Kidney (tissue), 14 donors: ENCODE results near the gene MTR. TPM values are rescaled to one million over a fixed set of nuclear protein-coding genes. Genes with fewer than 3 reads are reported as not detected.

Experiments used
- DNase-seq, 5 donors: peaks; one replicate each; pipeline ENCODE4 v3.0.0-alpha.2; 2013 to 2020
- FAIRE-seq: peaks from 2 replicates; lab custom pipeline; 2012; peaks lifted over from hg19 to GRCh38; lab: Jason Lieb, UNC
- H3K27ac ChIP-seq, 2 donors: one replicate each; pipeline ENCODE4 v1.7.0; 2013; ENCODE audit warnings: low read depth in 2 of 2, low read length in 2 of 2, inconsistent platforms in 1 of 2
- H3K27me3 ChIP-seq: one replicate; pipeline ENCODE4 v1.7.1; 2013; ENCODE audit warnings: low read length, inconsistent platforms; ENCODE audit not compliant: control insufficient read depth, insufficient read depth
- H3K36me3 ChIP-seq, 3 donors: one replicate each; pipeline versions ENCODE4 v1.7.0 to v1.7.1; 2013; ENCODE audit warnings: low read length in 3 of 3, control low read depth in 1 of 3, inconsistent platforms in 1 of 3; ENCODE audit not compliant: insufficient read depth in 3 of 3, control insufficient read depth in 2 of 3
- H3K4me1 ChIP-seq, 3 donors: one replicate each; pipeline versions ENCODE4 v1.7.0 to v1.7.1; 2013; ENCODE audit warnings: low read length in 3 of 3, inconsistent platforms in 1 of 3, low read depth in 1 of 3; ENCODE audit not compliant: control insufficient read depth in 2 of 3, insufficient read depth in 2 of 3
- H3K4me3 ChIP-seq, 3 donors: one replicate each; pipeline versions ENCODE4 v1.7.0 to v1.8.1; 2013; ENCODE audit warnings: low read length in 3 of 3, control low read depth in 1 of 3, inconsistent platforms in 1 of 3
- H3K9ac ChIP-seq, 3 donors: one replicate each; pipeline versions ENCODE4 v1.7.0 to v1.7.1; 2013; ENCODE audit warnings: low read length in 3 of 3, control low read depth in 1 of 3, inconsistent platforms in 1 of 3
- H3K9me3 ChIP-seq, 3 donors: one replicate each; pipeline versions ENCODE4 v1.7.0 to v1.7.1; 2013; ENCODE audit warnings: low read length in 3 of 3, control low read depth in 1 of 3, inconsistent platforms in 1 of 3; ENCODE audit not compliant: control insufficient read depth in 2 of 3, insufficient read depth in 1 of 3
- CTCF ChIP-seq: IDR thresholded peaks from 3 replicates; pipeline ENCODE4 v1.5.1; 2012; ENCODE audit warnings: mild to moderate bottlenecking, moderate library complexity, borderline replicate concordance; ENCODE audit not compliant: insufficient read depth; ENCODE audit errors: extremely low read depth
- intact Hi-C: fragments of 100-400 bp; cut with DNase I; formaldehyde crosslinking; loops from one replicate; pipeline ENCODE4 v1.11.1; 2022
- polyA plus RNA-seq: library from polyadenylated mRNA; stranded (reverse); fragments of 350-450 nt; fragmentation: Illumina TruSeq; extraction: RNeasy Lipid Tissue Mini Kit (QIAGEN cat#74804); gene quantifications from one replicate; pipeline ENCODE4 v1.2.3, GENCODE V29; 2014; ENCODE audit warnings: low read depth, low replicate concordance; ENCODE audit not compliant: insufficient read depth
- total RNA-seq: library from RNA; stranded (reverse); fragmentation: NEBNext Ultra II Directional; extraction: Animal tissue kit (Norgen Biotek cat#: 25700); gene quantifications from one replicate; pipeline ENCODE4 v1.2.1, GENCODE V29; 2021
- donor health status: control.
- donor health status: control.
- donor health status: control.
- donor health status: control.
- donor health status: control.
- donor health status: DM: yes; HTN: yes; CAD: no.
- donor health status: Normal renal cell carcinoma (clear cell type).

MTR gene
- total and polyA plus RNA-seq, 2 donors from 2014 or later, result 7.6 to 61.0 TPM

GRCh38 chr1:236869911-236870310 is 74.8 kb downstream of the MTR start:
- no peak overlapping the region for H3K27ac ChIP-seq
- no peak overlapping the region for H3K4me3 ChIP-seq
- TF ChIP-seq CTCF, result no peak
- no peak overlapping the region for H3K9ac ChIP-seq
- FAIRE-seq, result no peak
- H3K9me3 ChIP-seq, result no peaks in the 10 kb centered on the region
- H3K27me3 ChIP-seq, result no peaks in the 10 kb centered on the region
- intact Hi-C loops, result no loop called here
- peaks cover 2 to 32% (median 8%) of the 10 kb centered on the region in 3 donors for H3K36me3 ChIP-seq
- peaks cover 0 to 4% (median 0%) of the 10 kb centered on the region in 3 donors for H3K4me1 ChIP-seq
- no peak for DNase-seq

DNA sequence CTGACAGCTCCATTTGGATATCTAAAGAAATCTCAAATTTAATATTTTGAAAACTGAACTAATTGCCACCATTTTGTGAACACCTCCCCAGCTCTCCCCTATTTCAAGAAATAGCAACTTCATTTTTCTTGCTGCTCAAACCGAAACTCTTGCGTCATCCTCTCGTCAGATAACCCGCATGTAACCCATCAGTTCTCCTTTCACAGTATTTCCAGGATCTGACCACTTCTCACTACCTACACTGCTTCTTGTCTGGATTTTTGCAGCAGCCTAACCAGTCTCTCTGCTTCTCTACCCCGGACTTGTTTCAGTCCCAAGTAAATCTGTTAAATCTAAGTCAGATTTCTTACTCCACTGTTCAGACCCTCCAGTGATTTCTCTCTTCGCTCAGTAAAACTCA is 75.6 kb downstream of the MTR start:
- no peak overlapping the region for H3K9ac ChIP-seq
- DNase-seq (no peak), FAIRE-seq (no peak)
- H3K27ac ChIP-seq, result no peak overlapping the region
- no peak for TF ChIP-seq CTCF
- H3K4me3 ChIP-seq, result no peak overlapping the region
- intact Hi-C loops, result no loop called here
- peaks cover 2 to 38% (median 9%) of the 10 kb centered on the region in 3 donors for H3K36me3 ChIP-seq
- H3K27me3 ChIP-seq, result no peaks in the 10 kb centered on the region
- H3K4me1 ChIP-seq, result no peaks in the 10 kb centered on the region
- H3K9me3 ChIP-seq, result no peaks in the 10 kb centered on the region

DNA sequence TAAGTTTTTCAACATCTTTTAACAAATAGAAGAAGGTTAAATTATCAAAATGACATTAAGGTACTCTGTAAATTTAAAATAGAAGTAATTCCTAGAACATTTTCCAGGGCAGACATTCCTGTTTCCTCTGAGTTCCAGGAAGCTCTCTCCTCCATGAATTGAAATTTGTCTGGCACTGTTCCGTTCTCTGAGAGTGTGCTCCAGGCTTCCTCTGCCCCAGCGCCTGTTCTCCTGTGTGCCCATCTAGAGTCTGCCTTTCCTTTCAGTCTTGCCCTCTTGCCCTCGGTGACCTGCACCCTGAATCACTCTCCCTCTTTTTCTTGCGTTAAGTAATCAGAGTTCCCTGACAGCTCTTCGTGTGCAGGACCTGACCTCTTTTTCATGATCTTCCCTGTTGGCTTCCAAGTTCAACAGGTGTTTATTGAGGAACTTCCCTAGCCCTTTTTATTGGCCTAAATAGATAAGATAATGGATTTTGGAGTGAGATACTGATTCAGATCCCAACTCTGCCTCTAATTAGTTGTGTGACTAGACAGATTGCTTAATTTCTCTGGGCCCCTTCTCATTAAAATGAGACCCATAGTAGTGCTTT is 77.1 kb downstream of the MTR start:
- Histone ChIP-seq H3K27me3 (no peaks in the 10 kb centered on the region), H3K27ac (no peak overlapping the region), H3K4me1 (no peaks in the 10 kb centered on the region), H3K9ac (no peak overlapping the region), H3K4me3 (no peak overlapping the region), H3K36me3 (peaks cover 0 to 51% (median 12%) of the 10 kb centered on the region in 3 donors), H3K9me3 (no peaks in the 10 kb centered on the region)
- intact Hi-C loops, result no loop called here
- DNase-seq (no peak), FAIRE-seq (no peak)
- TF ChIP-seq CTCF, result no peak

DNA sequence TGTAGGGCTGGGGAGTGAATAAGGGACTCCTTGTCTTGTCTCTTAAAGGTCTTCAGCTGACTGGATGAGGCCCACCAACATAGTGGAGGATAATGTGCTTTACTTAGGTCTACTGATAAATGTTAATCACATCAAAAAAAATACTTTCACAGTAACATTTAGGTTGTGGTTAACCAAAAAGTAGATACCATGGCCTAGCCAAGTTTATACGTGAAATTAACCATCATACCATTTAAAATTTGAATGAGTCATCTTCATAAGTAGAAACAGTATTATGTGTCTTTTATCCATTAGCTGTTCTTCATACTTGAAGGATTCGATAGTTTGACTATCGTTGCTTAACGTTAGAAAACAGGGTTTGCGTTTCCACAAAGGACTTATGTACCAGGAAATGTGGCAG is 80.9 kb downstream of the MTR start:
- no peak for TF ChIP-seq CTCF

More for the DNA sequence above, 80.9 kb downstream of the MTR start:
- Histone ChIP-seq H3K9me3 (no peaks in the 10 kb centered on the region), H3K27ac (no peak overlapping the region), H3K36me3 (peaks cover 0 to 38% (median 17%) of the 10 kb centered on the region in 3 donors), H3K4me1 (peaks cover 0 to 3% (median 0%) of the 10 kb centered on the region in 3 donors), H3K27me3 (no peaks in the 10 kb centered on the region), H3K9ac (no peak overlapping the region), H3K4me3 (no peak overlapping the region)
- FAIRE-seq (no peak), DNase-seq (no peak)
- intact Hi-C loops, result no loop called here
